HG03354 (cell line): Measurements from ENCODE around the gene TULP4.

ENCODE experiments used
- ATAC-seq: cut with Tn5 transposase; IDR thresholded peaks from one replicate; pipeline ENCODE4 v1.9.1; 2021; ENCODE audit warnings: mild to moderate bottlenecking; ENCODE audit not compliant: unreplicated experiment, poor library complexity, severe bottlenecking

The TULP4 gene

DNA sequence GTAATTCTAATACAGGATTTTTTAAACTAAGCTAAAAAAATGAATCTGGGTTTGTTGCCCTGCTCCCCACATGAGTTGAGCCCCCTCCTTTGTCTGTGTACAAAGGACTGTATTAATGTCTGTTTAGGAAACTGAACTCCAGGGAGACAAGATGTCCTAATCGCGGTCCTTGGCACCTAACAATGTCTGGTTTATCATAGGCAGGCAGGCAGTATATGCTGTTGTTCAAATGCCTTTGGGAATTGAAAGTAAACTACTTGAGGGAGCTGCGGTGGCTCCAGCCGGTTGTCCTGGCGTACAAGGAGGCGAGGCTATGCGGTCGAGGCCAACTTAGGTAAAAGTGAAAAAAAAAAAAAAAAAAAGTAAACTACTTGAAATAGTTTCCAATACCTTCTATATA lies 98.5 kb downstream of the TULP4 start:
- no peak for ATAC-seq

DNA sequence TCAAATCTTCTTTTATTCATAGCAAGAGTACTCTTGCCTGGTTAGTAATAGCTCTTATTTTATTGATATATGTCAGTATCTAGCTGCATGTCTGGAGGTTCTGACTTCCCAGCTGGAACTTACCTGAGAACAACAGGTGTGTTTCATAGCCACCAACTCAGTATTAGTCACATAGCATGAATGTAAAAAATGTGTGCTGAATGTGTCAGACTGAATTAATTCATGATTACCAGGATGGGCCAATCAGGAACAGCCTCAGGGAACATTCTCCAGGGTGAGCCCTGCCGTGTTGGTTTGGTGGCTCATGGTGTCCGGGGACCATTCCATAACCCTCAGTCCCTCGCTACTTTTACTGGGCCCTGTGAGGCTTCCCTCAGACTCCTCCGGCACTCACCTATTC lies 99.7 kb downstream of the TULP4 start:
- ATAC-seq = no peak

DNA sequence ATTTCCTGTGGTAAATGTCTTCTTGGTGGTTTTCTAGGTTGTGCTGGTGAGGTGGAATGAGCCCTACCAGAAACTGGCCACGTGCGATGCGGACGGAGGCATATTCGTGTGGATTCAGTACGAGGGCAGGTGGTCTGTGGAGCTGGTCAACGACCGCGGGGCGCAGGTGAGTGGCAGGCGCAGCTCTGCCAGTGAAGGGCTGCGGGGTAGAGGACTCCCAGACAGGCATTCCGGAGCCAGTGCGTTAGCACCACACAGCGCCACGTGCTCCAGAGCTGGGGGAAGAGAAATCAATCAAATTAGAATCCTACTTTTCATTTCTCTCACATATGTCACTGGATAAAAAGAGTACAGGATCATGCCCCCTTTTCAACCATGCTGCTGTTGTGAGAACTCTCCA lies 100.8 kb downstream of the TULP4 start:
- ATAC-seq = no peak

DNA sequence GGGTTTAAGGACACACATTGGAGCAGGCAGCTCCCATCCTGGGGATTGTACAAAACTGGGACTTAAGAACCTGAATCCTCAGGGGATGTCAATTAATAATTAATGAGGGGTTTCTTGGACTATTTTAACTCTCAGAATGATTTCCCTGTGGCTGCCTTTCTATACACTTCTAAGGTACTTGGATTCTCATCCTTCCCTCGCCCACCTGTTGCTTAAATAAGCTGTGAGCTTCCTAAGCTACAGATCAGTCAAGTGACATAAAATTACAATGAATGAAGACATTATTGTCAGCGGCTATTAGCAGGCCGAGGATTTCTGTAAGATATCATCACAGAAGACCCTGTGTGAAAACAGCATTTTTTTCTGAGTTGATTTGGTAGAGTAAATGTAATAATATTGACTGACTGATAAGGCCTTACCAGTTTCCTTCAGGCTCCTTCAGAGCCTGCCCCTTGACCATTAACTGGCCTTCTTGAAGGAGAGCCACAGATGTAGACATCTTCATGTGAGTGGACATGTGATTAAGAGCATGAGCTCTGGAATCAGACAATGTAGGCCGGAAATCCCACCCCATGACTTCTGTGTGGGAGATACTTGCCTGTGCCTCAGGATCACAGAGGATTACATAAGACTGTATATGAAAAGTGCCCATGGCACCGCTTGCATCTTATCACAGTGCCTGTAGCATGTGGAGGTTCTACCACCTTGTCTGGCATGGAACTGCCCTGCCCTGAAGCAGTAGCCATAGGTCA lies 101.7 kb downstream of the TULP4 start:
- no peak for ATAC-seq

DNA sequence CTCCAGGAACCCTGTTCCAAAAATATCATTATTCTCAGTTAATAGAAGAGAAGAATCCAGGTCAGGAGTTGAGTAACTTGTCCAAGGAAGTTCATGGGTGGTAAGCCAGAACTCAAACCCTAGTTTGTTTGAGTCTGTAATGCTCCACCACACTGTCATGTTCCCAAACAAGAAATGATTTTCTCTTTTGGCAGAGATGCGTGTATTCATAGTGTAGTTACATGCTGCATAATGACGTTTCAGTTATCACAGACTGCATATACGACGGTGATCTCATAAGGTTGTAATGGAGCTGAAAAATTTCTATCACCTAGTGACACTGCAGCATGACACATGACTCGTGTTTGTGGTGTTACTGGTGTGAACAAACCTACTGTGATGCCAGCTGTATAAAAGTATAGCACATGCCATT lies 102.6 kb downstream of the TULP4 start:
- no peak for ATAC-seq

DNA sequence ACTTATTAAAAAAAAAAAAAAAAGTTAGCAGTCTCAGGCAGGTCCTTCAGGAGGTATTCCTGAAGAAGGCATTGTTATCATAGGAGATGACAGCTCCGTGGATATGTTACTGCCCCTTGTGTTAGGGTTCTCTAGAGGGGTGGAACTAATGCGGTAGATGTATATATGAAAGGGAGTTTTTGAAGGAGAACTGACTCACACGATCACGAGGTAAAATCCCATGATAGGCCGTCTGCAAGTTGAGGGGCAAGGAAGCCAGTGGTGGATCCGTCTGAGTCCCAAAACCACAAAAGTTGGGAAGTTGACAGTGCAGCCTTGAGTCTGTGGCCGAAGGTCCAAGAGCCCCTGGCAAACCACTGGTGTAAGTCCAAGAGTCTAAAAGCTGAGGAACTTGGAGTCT lies 103.4 kb downstream of the TULP4 start:
- no peak for ATAC-seq

DNA sequence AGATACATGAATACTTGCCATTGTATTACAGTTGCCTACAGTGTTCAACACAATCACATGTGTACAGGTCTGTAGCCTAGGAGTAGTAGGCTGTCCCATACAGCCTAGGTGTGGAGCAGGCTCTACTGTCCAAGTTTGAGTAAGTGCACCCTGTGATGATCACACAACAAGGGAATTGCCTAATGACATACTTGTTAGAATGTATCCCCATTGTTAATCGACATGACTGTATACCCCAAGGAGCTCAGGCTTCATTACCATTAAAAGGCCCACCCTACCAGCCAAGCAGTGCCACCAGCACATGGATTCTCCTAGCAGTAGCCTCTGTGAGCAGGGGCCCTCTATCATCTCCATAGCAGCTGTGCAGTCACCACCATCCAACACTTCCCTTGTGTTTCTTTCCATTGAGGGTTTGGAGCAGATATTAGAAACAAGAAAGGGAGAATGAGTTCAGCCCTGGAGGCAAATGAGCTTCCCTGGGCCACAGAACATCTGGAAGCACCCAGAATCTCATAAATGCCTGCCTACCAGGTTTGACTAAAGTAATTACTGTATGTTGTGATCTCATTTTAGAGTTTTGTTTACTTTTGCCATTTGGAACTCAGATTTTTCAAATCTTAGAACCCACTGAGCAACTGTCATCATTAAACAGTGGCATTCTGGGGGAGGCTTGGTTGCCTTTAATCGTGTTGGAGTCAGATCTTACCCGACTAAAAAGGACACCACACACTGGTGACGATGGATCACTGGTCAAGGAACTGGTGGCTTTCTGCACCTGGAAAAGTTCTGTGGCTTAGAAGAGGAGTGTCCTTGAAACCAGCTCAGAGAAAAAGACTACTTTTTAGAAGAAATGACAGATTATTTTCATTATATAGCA lies 104.9 kb downstream of the TULP4 start:
- no peak for ATAC-seq

DNA sequence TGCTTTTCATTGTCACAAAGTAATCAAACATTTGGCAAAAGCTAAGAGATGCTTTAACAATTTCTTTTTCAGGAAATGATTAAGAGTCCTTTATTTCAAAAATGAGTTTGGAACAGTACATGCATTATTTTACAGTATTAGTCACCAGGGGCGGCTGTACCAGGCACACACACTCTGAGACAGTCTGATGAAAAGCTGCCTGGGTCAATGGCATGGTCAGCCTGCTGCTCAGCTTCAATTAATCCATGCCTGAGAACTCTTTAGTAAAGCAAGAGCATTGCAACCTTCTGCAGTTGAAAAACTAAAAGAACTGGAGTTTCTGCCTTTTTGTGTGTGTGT lies 105.5 kb downstream of the TULP4 start:
- ATAC-seq = no peak

DNA sequence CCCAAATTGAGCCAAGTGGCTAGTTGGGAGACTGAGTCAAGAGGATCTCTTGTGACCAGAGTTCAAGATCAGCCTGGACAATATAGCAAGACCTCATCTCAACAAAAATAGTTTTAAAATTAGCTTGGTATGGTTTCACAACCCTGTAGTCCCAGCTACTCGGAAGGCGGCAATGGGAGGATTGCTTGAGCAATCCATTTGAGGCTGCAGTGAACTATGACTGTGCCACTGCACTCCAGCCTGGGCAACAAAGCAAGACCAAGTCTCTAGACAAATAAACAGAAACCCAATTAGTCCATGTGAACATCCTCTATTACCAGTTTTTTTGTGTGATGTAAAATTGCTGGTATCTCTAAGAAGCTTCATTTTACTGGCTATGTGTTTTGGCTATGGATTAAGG lies 106.2 kb downstream of the TULP4 start:
- no peak for ATAC-seq

DNA sequence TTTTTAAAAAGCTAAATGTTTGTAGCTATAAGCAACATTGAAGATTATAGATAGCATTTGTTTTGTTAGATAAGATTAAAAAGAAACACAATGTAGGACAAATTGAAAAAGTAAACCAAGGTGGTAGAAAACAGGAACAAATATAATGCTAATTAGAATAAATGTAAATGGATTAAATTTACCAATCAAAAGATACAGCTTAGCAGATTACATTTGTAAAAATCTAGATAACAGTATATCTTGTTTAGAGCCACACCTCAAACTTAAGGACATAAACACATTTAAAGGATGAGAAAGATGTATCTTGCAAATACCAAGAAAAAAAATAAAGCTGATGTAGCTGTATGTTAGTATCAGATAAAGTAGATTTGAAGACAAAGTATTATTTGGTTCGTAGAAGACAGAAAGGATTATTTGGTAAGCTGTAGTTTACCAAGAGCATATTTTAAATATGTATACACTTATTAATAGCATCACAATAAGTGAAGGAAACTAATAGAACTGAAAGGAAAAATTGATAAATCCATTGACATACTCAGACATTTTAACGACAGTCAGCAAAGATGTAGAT lies 107.2 kb downstream of the TULP4 start:
- no peak for ATAC-seq

DNA sequence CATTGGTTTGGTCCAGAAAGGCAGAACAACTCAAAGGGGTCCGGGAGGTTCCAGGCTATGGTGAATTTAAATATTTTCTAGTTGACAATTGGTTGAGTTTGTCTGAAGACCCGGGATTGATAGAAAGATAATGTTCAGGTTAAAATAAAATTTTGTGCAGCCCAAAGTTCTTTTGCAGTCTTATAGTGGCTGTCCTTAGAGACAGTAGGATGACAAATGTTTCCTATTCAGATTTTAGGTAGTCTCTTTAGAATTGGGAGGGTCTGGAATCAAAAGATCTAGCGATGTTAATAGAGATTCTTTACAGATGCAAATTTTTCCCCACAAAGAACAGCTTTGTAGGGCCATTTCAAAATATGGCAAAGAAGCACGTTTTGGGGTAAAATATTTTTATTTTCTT lies 109.1 kb downstream of the TULP4 start:
- ATAC-seq = no peak

DNA sequence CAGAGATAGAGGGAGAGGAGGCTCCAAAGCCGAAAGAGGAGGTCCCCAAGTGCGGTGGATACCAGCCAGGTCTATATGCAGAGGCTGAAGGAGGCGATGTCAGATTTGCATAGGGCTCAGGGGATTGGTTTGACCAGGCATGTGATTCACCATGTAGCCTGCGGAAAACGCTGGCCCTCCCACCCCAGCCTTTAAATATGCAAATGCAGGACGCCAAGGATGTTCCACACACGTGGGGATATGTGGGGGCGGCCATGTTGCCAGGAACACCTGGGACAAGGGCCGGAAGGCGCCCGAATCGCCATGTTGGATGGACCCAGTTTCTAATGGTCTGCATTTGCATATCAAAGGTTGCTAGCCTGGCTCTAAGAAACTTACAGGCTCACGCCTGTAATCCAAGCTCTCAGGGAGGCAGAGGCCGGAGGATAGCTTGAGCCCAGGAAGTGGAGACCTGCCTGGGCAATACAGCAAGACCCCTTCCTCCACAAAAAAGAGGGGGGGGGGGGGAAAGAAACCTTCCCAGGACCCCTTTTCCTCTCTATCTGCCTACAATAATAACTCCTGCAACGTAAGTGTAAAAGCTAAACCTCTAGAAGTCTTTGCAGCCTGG lies 110.5 kb downstream of the TULP4 start:
- no peak for ATAC-seq

DNA sequence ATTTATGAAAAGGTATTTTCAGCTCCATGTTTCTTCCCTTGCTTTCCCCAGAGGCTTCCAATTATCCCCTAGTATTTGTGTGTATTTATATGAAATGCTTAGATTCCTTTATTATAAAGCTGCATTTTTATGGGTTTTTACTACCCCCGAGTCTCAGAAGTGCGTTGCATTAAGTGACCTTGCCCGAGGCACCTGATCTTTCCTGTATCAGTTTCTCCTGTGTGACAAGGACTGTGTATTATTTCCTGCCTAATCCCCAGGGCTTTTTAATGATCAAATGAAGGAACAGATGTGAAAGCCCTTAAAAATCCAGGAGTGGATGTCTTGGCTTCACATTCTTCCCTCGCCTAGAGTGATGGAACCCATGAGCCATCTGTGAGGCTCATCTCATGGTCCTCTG lies 118.8 kb downstream of the TULP4 start:
- no peak for ATAC-seq

DNA sequence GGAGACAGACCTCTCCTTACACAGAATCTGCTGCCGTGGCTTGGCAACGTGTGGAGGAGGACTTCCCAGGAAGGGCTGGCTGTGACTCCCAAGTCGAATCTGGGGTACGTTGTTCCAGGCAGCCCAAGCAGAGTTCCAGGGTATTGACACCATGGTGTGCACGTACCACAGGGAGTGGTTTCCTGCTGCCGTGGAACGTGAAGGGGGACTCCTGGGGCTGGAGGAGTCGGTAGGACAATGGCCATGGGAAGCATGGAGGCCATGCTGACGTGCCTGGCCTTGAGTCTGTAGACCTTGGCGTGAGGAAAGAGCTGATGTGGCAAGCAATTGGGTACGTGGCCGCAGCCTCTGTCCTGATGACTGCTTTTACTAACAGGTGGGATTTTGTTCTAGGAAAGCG lies 119.3 kb downstream of the TULP4 start:
- no peak for ATAC-seq

DNA sequence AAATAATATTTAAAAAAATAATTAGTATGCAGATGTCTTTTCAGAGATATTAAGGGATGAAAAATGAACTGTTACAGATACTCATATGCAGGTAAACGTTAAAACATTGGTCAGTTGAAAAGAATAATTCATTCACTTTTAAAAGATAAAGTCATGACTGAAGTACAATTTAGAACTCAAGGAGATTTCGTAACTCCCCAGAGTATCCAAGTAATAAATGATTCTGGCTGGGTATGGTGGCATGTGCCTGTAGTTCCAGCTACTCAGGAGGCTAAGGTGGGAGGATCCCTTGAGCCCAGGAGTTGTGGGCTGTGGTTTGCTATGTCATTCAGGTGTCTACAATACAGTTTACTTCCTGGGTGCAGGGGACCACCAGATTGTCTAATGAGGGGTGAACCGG lies 125.3 kb downstream of the TULP4 start:
- no peak for ATAC-seq

DNA sequence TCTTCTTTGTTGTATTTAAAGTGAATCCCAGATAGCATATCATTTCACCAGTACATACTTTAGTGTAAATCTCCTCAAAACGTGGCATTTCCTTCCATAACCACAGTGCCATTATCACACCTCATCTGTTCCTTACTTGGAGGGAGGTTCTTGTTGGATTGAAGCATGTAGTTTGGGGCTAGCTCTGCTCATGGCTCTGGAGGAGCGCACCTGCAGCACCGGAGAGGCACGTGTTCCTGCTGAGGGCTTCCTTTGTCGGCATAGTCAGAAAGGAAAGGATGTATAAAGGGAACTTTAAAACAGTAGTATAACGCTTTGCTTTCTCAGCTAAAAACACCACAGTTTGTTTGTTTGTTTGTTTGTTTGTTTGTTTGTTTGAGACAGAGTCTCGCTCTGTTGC lies 126.0 kb downstream of the TULP4 start:
- ATAC-seq = no peak

DNA sequence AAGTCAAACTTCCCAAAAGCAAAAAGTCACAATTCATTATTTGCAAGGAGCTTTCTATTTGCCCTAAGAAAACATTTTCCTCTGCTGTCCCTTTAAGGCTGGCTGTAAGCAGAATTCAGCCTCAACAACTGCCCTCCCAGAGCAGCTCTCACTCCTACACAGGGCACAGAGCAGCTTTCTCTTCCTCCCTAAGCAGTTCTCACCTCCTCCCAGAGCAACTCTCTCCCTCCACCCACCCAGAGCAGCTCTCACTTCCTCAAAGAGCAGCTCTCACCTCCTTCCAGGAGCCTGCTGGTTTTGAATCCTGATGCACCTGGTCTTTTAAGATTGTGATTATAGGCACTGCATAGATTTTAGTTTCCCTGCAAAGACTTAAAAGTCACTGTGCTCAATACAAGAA lies 127.0 kb downstream of the TULP4 start:
- peak; percentile 91 for ATAC-seq

DNA sequence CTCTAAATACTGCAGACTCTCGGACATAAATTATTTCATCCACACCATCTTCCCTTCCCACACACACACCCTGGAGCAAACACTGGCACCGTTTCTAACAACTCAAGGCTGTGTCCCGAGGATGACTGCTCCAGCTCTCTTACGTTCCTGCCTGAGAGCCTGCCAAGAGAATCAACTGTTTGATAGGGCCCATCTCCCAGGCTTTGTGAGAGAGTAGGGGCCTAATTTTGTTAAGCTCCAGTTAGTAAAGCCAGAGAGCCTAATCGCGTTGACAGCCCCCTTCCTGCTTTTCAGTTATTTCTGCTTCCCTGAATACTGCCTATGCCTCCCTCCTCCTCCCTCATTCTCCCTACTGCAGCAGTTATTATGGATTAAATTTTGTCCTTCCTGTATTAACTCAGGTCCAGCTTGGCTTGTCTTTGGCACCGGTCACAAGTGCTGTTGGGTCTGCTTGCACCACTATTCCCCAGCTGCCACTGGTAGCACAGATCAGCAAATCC lies 129.5 kb downstream of the TULP4 start:
- no peak for ATAC-seq

DNA sequence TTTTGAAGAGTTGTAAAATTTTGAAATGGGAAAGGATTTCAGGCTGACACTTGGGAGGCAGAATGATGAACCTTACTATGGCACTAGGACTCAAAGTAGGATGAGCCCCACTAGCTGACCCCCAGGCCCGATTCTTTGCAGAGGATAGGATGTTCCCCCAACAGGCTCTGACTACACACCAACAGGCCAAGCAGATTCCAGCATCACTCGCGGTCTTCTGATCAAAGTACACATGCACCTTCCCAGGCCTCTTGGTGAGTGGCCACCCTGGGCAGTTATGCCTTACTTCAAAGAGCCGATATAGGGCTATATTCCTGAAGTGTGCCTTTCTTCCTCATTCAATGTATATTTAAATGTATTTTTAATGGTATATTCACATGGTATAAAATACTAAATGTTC lies 130.0 kb downstream of the TULP4 start:
- ATAC-seq = no peak

DNA sequence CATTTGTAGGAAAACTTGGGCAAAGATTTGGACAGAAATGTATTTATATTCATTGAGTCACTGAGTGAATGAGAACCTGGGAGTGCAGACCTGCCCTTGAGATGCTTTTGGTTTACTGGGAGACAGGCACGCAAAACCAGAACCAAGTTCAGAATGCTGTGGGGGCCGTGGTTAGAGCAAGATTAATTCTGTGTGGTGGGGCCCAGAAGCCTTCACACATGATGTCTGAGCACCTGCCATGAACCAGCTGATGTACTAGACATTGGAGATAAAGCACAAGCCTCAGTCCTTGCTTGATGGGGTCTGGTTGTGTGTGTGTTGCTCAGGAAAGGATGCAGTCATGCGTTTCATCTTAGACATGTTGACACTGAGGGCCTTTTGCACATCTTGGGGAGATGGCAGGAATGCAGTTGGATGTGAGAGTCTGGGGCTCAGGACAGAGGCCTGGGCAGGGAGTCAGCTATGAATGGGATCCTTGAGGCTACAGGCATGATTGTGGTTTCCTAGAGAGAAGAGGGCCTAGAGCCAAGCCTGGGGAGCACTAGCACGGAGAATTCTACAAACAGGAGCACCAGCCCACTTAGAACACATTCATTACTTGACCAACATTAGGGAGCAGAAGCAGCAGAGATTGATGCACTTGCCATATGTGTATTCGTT lies 133.3 kb downstream of the TULP4 start:
- no peak for ATAC-seq
